Hematopoietic multipotent progenitor cell treated with erythropoietin and hydrocortisone succinate and interleukin-3 and kit ligand, for 15 days (in vitro differentiated cells): Measurements from ENCODE around the gene ACTR6.

Experiments
- DNase-seq: peaks from one replicate; pipeline ENCODE4 v3.0.0-alpha.2; 2015; ENCODE audit warnings: low spot score

Gene ACTR6

DNA sequence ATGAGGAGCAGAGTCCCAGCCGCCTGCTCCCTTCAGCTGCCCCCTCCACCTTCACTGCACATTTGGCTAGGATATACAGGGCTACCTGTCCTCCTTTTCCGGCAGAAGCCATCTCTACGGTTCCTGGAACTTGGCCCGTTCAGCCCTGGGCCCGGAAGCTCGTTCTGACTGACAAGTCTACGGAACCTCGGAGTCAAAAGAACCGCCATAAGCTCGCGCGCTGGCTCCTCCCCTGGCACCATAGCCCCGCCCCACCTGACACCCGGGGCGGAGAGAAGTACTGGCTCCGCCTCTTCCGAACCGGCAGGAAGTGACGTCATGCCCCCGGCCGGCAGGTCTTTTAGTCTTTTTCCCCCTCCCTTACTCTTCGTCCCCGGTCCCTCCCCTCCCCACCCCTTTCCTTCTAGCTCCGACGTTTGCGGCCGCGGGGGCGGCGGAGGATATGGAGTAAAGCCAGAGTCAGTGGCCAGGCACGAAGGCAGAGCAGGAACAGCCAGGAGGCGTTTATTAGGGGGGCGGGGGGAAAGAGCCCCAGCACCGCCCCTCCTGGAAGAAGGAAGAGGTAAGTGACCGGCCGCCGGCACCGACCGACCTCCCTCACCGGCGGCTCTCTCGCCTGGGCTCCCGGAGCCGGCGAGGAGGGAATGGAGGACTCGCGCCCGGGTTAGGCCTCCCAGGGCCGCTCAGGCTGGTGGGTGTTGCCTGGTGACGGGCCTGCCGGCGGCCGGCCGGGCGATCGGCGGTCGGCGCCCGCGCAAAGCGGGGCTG lies 66.4 kb downstream of the ACTR6 start, which contains the start of the genes DEPDC4 and SCYL2:
DEPDC4 (minus strand) TSS at position 245 of the 768 bp plus-strand sequence; CDS start at position 242, 3 bp downstream.
SCYL2 (plus strand) TSS at position 343 of the 768 bp plus-strand sequence. CDS start 15,794 bp downstream, outside the sequence.
- DNase-seq, result peak; percentile 94

DNA sequence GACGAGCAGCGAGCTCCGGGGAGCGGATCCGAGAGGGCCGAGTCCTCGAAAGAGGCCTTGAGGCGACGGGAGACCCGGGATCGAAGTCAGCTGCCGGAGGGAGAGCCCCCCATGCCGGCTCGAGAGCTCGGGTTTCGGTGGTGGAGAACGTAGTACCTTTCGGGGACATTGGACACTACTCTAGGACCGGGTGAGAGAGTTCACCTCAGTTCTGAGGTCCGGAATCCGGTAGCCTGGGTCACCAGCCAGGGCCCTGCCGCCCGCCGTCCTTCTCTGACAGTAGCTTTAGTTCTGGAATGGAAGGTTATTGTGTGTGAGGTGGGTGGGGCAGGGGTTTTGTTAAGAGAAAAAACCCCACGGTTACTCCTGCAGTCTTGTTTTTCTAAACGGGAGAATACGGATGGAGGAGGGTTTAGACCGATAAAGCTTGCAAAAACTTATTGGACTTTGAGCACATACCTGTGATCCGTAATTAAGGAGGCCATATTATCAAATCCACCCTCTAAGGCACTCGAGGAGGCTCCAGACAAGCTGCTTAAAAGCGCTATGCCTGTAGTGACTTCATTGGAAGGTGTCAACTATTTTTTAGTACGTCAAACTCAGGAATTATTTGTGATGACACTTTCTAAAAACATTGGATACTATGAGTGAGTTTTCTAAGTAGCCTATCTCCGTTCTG lies 67.1 kb downstream of the ACTR6 start:
- DNase-seq, result peak; percentile 39

GRCh38 chr12:100268835-100269564 lies 68.4 kb downstream of the ACTR6 start:
- no peak for DNase-seq

- DNase-seq, result no peak
Observed at GRCh38 chr12:100273782-100274181, 73.2 kb downstream of the ACTR6 start.
